Activated T-helper 9 cell treated with anti-CD3 and anti-CD28 coated beads, Interleukin-2, amount 50 U/mL, for 16 hours (primary cell): ENCODE data around the gene NCCRP1.

Experiments
- DNase-seq: peaks from one replicate; pipeline ENCODE4 v3.0.0-alpha.2; 2020; ENCODE audit warnings: low read depth

The NCCRP1 gene, protein sequence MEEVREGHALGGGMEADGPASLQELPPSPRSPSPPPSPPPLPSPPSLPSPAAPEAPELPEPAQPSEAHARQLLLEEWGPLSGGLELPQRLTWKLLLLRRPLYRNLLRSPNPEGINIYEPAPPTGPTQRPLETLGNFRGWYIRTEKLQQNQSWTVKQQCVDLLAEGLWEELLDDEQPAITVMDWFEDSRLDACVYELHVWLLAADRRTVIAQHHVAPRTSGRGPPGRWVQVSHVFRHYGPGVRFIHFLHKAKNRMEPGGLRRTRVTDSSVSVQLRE

DNA sequence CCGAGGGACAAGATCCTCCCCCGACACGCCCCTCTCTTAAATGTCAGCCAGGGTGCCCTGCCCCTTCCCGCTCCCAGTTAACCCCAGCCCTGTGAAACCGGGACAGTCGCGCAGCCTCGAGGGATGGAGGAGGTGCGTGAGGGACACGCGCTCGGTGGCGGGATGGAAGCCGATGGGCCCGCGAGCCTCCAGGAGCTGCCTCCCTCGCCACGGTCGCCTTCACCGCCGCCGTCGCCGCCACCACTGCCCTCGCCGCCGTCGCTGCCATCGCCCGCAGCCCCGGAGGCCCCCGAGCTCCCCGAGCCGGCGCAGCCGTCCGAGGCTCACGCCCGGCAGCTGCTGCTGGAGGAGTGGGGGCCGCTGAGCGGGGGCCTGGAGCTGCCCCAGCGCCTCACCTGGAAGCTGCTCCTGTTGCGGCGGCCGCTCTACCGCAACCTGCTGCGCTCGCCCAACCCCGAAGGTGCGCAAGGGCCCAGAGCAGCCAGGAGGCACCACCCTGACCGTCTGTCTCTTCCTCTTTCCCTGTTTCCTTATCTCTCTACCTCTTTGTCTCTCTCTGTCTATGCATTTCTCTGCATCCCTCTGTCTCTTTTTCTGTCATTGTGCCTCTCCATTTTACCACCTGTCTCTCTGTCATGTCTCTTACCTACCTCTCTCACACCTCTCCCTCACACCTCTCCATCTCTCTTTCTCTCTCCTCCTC lies at the start of gene NCCRP1:
Gene NCCRP1 (plus strand): TSS at position 105 of the 703 bp plus-strand sequence. CDS start 19 bp downstream, at position 124.
- DNase-seq, result no peak

- DNase-seq, result no peak
Measured at GRCh38 chr19:39147480-39147879, 49.3 kb upstream of the NCCRP1 start.

- DNase-seq, result no peak
Measured at GRCh38 chr19:39148939-39149529, 47.7 kb upstream of the NCCRP1 start.

GRCh38 chr19:39150235-39150634 lies 46.5 kb upstream of the NCCRP1 start:
- no peak for DNase-seq

GRCh38 chr19:39150807-39151600 lies 45.8 kb upstream of the NCCRP1 start:
- DNase-seq, result no peak

DNA sequence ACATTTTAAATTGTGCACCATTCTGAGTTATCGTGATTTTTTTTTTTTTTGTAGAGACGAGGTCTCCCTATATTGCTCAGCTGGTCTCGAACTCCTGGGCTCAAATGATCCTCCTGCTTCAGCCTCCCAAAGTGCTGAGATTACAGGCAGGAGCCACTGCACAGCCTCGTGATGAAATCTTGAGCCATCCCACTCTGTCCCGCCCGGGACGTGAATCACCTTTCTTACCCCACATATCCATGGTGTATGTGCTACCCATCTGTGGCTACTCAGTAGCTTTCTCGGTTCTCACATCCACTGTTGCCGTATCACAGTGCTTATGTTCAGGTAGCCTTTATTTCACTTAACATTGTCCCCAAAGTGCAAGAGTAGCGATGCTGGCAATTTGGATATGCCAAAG lies 44.7 kb upstream of the NCCRP1 start:
- no peak for DNase-seq

DNA sequence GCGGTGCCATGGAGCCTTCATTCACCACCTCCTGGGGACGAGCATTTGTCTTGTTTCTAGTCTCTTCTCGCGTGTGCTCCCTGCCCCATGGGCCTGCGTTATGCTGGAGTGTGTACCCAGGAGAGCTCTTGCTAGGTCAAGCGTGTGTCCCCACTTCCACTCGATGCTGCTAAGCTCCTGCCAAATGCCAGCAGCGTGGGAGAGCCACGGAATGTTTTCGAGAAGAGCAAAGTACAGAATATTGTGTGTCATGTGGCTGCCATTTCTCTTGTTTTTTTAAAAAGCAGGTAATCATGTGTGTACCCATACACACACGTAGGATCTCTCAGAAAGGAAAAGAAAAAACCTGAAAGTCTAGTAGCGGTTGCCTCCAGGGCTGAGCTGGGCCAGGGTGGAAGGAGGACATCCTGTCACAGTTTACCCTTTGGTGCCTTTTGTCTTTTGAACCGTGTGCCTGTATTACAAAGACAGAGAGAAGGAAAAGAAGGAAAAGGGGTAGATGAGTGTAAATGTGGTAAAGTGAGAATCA lies 42.6 kb upstream of the NCCRP1 start:
- DNase-seq, result no peak

- no peak for DNase-seq
Measured at GRCh38 chr19:39154629-39155100, 42.1 kb upstream of the NCCRP1 start.

- no peak for DNase-seq
Measured at GRCh38 chr19:39155114-39155700, 41.6 kb upstream of the NCCRP1 start.

DNA sequence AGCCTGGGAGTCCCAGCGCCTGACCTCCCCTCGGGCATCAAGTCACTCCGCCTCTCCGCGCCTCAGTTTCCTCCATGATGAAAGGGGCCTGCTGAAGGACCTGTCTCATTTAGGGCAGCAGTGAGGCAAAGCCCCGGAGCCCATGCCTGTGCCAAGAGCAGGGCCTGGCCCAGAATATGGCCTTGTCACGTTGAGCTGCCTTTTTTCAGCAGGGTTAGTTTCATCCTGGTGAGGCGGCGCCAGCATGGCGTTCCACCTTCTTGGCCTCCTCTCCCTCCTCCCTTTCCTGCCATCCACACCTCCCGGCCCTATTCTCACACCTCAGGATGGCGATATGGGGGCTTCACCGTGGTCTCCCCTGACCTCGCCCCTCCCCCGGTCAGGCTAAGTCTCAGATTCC lies 41.0 kb upstream of the NCCRP1 start:
- DNase-seq, result no peak

DNA sequence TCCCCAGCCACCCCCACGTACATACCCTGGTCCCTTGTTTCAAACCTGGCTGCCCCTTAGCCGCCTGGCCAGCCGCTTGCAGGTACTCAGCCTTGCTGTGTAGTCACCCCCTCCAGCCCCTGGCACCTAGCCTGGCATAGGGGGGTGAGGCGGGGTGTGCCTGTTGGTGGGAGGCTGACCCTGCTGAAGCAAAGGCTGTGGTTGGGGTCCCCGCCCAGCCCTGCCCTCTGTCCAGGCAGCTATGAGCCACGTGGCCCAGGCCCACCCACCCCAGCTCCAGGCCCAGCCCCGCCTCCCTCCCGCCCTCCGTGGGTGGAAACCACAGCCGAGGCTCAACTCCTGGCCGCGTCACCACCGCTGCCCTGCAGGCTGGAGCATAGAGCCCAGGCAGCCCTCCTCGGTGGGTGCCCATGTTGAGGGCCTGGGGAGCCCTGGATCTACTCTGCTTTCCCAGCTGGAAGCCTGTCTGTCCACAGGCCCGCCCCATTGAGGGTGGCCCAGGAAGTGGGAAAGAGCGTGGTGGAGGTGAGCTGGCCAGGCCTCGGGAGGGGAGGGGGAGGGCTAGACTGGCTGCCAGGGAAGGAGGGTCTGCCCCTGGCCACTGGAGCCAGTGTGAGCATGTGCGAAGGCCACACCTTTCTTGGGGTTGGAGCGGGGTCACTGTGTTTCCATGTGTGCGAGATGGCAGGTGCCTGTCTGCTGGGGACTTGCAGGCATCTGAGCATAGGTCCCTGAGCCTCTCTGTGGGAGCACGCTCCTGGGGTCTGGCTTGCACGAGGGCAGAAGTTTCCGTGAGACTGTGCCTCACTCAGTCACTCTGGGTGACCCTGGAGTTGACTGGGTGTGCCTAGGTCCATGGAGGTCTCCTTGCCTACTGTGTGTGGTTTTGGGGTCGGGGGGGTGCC lies 40.2 kb upstream of the NCCRP1 start:
- DNase-seq, result no peak

DNA sequence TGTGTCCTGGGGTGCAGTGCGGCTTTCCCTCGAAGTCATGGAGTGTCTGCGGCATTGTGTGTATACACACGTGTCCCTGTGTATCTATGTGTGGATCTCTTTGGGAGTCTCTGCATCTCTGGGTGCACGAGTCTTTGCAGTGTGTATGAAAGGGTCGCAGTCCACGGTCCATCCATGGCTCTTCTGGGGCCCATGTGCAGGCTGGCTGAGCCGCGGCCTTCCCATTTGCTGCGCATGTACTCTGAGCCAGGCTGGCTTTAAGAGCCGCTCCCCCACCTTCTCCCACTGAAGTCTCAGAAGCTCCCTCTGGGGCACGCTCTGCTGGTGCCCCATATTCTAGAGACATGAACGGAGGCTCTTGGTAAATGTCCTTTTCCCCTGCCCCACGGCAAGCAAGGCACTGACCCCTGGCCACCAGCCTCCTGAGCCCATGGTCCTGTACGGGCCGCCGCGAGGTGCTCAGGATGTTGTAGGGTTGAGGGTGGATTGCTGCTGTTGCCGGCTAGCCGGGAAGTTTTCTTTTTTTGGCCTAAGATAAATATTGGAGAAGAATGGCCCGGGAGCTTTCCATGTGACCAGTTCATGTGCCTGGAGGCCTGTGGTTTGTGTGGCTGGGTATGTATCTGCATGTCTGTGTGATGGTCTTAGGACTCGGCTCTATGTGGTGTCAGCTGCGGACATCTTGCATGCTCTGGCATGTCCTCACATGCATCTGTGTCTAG lies 39.3 kb upstream of the NCCRP1 start:
- DNase-seq, result no peak

DNA sequence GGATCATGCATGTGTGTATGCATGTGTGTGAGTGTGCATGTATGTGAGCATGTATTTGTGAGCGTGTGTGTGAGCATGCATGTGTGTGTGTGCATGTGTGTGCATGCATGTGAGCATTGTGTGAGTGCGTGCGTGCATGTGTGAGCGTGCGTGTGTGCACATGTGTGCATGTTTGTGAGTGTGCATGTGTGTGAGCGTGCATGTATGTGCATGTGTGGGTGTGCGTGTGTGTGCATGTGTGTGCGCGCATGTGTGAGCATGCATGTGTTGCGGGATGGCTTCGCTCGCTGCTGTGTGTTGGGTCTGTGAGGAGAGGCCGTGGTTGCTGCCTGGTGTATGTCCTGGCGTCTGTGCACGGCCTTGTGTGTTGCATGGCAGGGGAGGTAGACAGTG lies 38.8 kb upstream of the NCCRP1 start:
- DNase-seq, result no peak

GRCh38 chr19:39158646-39159260 lies 38.0 kb upstream of the NCCRP1 start:
- DNase-seq, result no peak

DNA sequence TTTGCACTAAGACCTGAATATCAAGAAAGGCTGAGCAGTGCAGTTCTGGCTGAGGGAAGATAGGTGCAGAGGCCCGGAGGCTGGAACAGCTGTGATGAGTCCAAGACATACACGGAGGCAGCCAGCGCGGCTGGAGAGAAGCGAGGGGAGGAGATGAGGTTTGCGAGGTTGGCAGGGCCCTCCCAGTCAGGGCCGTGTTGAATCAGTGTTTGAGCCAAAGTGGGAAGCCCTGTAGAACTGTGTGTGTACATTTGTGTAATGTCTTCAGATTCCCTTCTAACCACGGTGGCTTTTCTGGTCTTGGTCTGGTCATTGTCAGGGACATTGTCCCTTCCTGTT lies 36.3 kb upstream of the NCCRP1 start:
- DNase-seq, result no peak

GRCh38 chr19:39160889-39161672 lies 35.7 kb upstream of the NCCRP1 start:
- DNase-seq, result no peak

GRCh38 chr19:39162441-39163043 lies 34.2 kb upstream of the NCCRP1 start:
- DNase-seq, result no peak

DNA sequence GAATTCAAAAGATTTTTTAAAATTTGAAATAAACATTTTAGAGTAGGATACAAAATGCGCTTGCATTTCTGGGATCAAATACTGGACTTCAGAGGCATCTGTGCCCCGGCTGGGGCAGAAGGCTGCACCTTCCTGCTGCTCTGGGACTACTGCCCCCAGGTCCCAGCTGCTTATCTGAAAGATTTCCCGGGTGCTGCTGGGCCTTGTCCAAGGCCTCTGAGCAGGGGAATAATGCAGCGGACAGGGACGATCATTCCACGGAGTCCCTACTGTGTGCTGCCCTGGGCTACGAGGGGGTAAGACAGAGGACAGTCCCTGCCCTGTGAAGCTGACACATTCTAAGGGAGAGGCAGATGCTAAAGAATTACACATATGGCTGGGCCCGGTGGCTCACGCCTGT lies 33.1 kb upstream of the NCCRP1 start:
- no peak for DNase-seq
